GM19372 (cell line): ENCODE data around the gene ST8SIA2.

ENCODE experiments used
- ATAC-seq: cut with Tn5 transposase; IDR thresholded peaks from one replicate; pipeline ENCODE4 v1.9.1; 2021; ENCODE audit warnings: mild to moderate bottlenecking, low read depth, moderate library complexity; ENCODE audit not compliant: unreplicated experiment

ST8SIA2 gene, protein sequence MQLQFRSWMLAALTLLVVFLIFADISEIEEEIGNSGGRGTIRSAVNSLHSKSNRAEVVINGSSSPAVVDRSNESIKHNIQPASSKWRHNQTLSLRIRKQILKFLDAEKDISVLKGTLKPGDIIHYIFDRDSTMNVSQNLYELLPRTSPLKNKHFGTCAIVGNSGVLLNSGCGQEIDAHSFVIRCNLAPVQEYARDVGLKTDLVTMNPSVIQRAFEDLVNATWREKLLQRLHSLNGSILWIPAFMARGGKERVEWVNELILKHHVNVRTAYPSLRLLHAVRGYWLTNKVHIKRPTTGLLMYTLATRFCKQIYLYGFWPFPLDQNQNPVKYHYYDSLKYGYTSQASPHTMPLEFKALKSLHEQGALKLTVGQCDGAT

DNA sequence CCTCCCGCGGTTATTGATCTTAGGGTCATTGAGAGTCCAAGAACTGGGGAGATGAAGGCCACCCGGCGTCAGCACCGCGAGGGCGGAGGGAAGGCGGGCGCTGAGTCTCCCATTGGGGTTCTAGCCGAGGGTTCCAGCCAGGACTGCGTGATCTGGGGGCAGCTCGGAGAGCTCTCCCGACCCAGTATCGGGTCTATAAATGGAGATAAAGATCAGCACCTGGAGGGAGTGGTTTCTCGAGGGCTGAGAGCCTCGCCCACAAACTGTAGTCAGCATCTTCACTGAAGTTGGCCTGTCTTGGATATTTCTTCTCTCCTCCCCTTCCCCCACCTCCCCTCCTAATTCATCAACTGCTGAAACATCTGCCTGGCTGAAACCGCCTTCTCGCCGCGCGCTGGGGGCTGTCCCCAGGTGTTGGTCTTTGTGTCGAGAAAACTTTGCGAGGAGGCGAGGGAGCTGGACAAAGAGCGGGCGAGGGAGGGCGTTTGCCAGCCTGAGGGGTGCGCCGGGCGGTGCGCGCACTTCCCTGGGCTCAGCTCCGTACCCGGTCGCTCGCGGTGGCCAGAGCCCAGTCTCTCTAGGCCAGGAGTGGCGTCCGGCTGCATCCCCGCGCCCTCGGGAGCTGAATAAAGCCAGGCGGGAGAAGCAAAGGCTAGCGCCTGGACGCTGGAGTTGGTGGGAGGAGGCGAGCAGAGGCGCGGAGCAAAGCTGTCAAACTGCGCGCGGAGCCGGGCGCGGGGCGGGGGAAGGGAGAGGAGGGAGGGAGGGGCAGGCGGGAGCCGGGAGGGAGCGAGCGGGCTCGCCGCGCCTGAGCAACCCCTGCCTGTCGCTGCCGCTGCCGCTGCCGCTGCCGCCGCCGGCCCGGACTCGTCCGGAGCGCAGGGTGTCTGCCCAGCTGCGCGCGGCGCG is at the start of gene ST8SIA2:
ST8SIA2 (plus strand) TSS at position 811 of the 909 bp plus-strand sequence. CDS start 184 bp downstream, outside the sequence.
- no peak for ATAC-seq

DNA sequence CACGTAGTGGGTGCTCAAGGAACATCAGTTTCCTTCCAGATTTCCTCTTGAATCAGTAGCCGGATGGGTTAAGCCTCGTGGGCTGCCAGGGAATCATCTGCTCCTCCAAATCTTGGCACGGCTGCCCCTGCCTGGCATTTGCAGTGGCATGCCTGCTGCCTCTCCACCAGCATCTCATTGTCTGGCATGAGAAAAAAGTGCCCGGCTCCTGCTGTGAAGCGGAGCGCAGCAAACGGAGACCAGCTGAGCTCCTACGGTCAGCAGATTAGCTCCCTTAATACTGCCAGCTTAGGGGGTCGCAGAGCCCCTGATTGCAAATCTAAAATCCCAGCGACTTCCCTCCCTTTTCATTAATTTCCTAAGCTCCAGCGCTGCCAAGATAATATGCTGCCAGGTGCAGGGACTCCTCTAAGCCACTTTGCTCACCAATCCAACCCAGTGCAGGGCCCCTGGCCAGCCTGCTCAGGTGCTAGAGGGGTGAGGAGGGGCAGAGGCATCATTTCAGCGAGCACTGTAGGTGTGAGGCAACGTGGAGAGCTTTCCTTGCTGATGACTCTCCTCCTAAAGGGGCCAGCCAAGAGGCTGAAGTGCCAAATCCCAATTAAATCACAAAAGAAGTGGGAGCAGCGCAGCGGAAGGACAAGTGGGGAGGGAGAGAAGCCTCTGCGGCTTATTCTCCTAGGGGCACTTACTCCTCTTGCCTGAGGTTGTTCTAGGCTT is 49.6 kb upstream of the ST8SIA2 start:
- no peak for ATAC-seq

DNA sequence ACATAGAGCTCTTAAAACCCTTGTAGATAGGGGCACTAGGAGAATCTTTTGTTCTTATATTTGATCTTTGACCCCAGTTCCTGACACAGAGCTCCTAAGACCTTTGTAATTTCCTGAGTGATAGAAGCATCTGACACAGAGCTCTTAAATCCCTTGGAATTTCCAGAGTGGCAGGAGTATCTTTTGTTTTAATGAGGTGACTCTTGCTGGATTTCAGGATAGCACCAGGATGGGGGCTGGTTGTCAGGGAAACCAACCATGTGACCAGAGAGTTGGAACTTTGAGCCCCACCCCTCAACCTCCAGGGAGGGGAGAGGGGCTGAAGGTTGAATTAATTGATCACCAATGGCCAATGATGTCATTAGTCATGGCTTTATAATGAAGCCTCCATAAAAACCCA is 47.6 kb upstream of the ST8SIA2 start:
- no peak for ATAC-seq

DNA sequence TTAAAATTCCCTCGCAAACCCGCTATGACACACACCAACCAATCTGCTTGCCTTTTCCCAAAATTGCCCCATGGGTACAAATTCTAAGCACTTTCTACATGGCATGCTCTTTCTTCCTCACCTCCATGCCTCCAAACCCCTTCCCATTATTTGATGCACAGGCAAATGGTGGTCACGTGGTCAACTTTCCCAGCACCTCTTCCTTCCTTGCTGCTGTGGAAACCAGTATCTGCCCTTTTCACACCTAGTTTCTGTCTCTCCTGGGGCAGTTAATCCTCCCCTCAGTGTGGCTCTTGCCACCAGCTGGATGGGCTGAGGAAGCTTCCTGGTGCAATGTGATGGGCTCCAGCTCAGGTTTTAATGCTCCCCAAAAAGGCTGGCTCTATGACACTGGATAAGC is 38.4 kb upstream of the ST8SIA2 start:
- ATAC-seq, result no peak

DNA sequence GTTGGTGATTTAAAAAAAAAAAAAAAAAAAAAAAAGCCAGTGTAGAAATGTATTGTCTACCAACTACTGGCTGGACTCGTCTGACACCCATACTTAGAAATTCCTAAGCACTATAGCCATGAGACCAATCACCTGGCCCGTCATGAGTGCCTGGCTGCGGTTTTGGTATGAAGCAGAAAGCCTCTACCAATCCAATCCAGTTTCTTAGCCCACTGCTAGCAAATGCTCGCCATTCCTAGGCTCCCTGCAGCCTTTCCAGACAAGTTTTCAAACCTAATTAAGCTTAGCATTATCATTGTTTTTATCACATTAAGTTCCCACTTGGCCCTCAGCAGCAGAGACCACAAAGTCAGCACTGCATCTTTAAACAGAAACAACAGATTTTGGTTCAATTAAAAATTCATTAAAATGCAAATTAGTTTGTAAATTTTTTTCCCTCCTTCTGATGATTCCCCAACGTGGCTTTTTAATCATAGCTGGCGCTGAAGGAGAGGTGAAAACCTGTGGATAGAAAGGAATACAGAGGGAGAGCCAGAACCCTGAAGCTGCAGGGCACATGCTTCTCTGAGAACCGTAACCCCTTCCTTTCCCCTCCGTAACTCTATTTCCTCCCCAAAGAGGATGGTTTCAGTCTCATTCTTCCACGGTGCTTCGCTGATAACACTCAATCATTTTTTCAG is 32.2 kb upstream of the ST8SIA2 start:
- ATAC-seq, result no peak

DNA sequence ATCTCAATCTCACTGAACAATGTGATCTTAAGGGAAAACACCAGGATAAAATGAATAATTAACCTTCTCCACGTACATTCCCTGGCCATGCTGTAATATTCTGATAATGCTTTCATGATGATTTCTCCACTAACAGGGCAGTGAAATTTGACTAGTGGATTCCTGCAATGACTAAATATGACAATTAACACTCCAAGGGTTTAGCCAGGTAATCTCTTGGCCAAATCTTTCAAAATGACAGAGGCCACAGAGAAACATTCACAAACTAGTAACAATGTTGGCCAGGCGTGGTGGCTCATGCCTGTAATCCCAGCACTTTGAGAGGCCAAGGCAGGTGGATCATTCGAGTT is 31.7 kb upstream of the ST8SIA2 start:
- ATAC-seq, result no peak

DNA sequence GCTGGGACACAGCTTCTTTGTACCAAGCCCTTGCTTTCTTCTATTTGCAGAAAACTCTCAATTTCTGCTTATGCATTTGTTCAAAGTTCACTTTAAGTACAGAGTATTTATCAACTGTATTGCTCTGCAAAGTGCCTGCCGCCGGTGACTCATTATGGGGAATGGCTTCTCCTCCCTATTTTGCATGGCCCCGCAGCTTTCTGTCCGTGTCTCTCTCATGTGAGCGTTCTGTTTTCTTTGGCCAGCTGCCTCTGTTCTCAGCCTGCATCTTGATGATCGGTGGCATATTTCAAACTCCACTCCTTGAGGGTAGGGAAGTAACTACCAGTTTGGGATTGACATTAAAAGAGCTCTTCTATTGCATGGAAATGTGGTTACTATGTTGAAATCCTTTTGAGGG is 28.6 kb upstream of the ST8SIA2 start:
- no peak for ATAC-seq

DNA sequence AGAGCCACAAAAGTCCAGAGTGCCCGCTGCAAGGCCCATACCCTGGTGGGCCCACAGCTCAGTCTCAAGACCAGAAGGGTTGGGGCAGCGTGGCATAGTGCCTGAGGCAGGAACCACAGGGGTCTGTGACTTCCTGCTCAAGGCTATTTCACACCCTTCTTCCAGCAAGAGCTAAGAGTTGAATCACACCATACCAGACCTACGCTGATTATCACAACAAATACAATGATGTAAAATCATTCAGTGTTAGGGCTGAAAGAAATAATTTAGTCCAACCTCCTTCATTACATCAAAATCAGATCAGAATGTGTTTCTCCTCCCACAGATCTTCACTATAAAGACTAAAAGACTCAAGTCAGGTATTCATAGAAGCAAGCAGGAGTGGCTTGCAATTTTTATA is 27.8 kb upstream of the ST8SIA2 start:
- no peak for ATAC-seq

DNA sequence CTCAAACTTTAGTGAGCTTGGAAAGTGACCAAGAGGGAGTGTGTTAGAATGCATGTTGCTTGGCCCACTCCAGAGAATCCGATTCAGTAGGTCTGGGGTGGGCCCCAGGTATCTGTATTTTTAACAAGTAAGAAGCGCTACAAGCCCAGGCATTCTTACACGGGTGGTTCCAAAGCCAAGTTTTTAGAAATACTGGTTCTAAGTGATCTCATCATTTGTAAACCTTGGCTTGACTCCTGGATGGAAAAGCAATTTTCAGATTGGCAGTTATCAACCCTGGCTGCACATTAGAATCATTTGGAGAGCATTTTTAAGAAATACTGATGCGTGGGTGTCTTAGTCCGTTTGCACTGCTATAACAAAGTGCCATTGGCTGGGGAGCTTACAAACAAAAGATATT is 27.3 kb upstream of the ST8SIA2 start:
- no peak for ATAC-seq

DNA sequence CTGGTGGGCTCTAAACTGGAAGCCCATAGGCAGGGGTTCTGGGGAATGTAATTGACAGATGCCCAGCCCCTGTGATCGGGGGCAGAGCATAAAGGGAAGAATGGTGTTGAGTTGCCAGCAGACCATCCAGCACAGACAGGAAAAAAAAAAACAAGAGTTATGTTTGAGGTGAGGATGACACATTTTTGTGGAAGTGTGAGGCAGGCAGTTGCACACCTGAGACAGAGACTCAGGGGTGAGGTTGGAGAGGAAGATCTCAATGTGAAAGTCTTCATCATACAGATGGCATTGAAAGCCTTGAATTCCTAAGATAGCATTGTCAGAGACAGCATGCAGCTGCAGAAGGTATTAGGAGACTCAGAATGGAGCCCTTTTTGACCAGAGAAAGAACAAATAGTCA is 18.6 kb upstream of the ST8SIA2 start:
- no peak for ATAC-seq

DNA sequence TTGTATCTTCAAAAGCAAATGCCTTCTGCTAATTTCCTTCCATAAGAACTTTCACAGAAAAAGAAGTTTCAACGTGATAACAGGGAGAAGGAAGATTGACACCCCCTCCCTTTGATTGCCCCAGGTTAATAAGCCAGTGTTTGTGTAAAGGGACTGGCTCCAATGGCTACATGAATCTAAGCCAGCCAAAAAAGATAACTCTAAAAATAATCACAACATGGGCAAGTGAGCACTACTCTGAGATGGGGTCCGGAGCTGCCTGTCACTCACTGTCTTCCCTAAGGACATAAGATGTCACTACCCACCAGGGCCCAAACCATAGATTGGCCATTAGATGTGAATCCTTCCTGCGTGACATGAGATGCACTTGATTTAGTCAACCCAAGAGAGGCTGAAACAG is 17.6 kb upstream of the ST8SIA2 start:
- ATAC-seq, result no peak

DNA sequence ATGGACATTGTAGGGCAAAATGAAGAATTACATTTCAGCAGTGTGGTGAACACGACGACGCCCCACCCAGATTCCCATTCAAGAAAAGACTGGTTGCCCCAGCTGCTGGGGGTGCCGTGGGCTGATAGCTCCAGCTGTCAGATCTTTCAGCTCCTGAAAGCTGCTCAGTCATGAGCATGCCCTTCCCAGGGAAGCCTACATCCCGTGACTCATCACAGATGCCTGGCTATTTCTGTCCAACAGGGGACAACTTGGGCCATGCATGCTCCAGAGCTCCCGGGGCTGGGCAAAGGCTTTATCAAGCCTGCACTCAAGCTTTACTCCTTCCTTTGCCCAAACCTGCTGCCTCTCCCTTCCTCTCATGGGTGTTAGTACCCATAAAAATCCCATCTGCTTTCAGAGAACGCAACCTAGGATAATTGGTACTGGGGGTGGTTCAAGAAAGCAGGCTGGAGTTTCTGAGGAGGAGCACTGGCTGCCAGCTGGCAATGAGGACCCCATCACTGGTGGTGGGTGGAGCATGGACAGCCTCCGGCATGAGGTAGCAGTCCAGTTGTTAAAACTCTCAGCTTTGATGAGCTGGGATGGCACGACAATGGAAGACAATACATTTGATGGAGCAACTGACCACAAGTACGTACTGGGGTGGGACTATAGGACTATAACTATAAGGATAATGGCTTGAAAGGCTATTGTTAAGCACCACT is 16.4 kb upstream of the ST8SIA2 start:
- ATAC-seq, result no peak

DNA sequence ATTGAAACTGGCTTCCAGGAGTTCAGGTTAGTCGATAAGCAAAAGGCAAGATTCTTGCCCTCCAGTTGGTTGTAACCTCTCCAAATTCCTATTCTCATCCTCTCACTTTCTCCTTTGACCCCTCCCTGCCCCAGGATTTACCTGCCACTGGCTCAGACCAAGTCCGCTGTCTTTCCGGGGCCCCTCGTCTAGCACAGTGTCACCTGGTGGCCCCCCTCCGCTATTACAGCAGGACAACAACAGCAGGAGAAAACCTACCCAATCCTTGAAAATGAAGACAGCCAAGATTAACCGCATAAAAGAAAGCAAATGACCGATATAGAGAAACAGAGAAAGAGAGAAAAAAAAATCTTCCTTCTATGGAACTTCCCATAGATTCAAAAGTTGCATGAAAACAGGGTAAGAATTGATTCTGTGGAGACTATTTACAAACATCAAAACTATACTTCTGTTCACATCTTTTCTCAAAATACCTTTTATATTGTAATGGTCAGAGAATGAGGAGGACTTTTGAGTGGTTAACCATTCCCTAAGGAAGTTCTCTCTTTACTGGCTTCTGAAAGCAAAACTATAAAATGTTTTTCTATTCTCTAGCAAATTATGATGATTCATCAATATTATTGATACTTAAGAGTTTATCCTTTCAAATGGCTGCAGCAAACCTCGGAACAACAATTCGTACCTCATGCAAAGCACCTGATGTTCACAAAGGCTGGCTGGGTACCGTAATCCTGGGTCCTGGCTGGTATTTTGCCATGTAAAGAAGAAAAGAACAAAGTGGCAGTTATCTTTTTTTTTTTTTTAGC is 10.0 kb upstream of the ST8SIA2 start:
- ATAC-seq, result no peak

DNA sequence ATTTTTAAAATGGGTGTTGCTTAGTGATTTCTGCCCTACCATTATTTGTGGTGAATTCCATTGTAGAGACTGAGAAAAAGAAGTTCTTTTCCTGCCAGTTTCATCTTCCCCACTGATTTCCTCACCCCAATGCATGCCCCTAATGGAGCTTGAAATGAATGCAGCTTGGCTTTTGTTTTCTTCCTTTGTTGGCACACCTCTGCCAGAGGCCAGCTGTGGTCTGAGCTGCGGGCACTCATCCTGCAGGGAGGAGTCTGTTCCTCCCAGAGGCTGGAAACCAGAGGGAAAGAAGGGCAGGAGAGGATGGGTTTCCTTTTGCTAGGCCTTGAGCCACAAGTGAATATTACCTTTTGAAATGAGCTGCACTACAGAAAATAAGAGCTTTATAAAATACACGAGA is 9.3 kb upstream of the ST8SIA2 start:
- ATAC-seq, result no peak

DNA sequence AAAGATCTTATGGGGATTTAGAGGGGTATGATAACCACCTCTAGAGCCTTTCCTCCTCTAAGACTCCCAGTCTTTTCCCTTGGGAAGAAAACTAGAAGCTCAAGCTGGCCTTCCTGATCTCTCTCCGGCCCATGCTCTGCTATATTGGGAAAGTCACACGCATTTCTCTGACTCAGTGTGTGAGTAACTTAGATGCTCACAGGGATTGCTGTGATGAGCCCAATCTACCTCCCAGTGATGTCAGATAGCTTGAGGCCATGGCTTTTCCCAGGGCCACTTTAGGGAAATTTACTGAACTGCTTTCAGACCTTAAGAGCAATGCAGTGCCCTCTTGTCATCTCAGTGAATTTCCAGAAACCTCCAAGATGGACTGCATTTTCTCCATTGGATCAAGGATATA is 8.6 kb upstream of the ST8SIA2 start:
- no peak for ATAC-seq

DNA sequence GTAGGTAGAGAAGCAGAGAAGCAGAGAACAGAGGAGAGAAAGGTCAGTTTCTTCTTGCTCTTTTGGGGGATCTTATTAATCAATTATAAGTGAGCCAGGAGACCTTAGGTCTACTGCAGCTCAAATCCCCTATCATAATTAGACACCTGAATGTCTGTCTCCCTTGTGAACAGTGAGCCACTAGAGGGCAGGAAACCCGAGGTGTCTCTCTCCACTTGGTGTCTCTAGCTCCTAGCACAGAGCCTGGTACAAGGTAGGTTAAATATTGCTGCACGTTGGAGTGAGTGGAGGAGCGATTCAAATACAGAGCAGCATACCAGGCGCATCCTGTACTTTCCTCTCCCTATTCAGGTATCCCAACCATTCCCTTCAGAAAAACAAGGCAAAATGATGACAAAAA is 2.0 kb upstream of the ST8SIA2 start:
- ATAC-seq, result peak; percentile 57

DNA sequence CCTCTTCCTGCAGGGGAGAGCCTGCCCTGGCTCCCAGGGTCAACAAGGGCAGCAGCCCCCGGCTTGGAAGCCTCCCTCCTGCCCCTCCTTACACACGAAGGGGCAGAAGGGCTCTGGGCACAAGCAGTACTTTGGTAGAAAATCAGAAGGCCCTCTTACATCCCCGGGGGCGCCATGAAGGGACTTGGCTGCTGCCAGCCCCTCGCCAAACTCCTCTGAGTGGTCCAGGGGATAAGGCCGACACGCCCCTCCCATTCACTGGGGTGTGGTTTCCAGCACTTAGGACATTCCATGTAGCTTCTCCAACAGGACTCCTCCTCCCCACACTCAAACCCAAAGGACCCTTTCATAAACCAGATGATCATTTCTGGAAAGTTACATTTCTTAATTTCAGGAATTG is 1.2 kb upstream of the ST8SIA2 start:
- ATAC-seq, result no peak

DNA sequence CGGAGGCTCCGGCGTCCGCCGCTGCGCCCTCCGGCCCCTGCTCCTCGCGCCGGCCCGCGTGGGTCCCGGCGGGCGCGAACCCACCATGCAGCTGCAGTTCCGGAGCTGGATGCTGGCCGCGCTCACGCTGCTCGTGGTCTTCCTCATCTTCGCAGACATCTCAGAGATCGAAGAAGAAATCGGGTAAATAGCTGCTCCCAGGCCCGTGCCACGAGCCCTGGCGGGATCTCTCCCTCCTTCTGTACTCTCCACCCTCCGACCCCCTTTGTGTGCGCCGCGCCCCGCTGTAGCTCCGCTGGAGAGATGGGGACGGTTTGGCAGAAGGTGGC is 263 bp downstream of the ST8SIA2 start:
- no peak for ATAC-seq

DNA sequence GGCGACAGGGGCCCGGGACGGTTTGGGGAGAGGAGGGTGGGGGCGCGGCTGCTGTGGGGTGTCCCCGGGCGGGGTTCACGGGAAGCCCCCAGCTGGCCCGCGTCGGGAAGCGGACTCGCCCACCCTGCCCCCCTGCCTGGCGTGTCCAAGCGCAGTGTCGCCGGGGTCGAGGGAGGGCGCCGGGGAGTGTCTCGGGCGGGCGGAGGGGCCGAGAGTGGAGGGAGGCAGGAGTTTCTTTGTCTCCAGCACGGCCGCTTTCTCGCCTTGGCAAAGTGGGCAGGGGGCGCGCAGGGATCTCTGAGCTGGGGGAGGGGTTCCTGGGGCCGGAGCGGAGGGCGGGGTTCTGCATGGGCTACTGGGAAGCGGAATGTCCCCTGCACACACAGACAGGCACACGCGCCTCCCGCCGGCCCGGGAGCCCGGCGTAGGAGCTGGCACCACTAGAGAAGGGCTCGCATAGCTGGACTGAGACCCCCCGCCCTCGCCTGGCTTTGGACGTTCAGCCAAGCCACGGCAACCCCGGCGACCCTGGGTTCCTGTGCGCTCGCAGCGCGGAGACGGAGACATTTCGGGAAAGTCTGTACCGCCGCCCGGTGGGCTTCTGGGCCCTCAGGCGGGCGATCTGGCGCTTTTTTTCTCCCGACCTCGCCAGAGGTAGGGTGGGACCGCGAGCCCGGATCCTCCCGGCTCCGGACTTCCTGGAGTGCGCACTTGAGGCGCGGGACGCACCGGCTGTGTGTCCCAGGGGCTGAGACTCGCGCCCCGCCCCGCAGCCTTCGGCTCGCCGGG is 822 bp downstream of the ST8SIA2 start:
- ATAC-seq, result no peak
